Prostate gland (tissue), 2 donors: Measurements from ENCODE around the gene PLEKHA7. TPM values are rescaled to one million over a fixed set of nuclear protein-coding genes. Genes with fewer than 3 reads are reported as not detected.
"Not testable (repeated sequence)": the region's sequence is repeated elsewhere in the genome, so short reads cannot be mapped to it uniquely, and the experiment has no call there.

Source experiments
- DNase-seq: peaks from one replicate; pipeline ENCODE4 v3.0.0-alpha.2; 2019; ENCODE audit warnings: low spot score
- H3K27ac ChIP-seq, 2 donors: fragments of 200-600 bp; sonication (generic); 2 replicates each; pipeline ENCODE4 v1.5.1; 2017 to 2019
- H3K27me3 ChIP-seq: fragments of 200-600 bp; sonication (generic); replicated peaks from 2 replicates; pipeline ENCODE4 v1.5.1; 2019; ENCODE audit not compliant: insufficient read depth
- H3K36me3 ChIP-seq, 2 donors: fragments of 200-600 bp; sonication (generic); 1 replicate in 1 of 2; 2 replicates in 1 of 2; pipeline versions ENCODE4 v1.5.1 to v1.8.1; 2017 to 2019
- H3K4me1 ChIP-seq: fragments of 200-600 bp; sonication (generic); replicated peaks from 2 replicates; pipeline ENCODE4 v1.5.1; 2019
- H3K4me3 ChIP-seq, 2 donors: fragments of 200-600 bp; sonication (generic); 2 replicates each; pipeline ENCODE4 v1.5.1; 2017 to 2019
- H3K9me3 ChIP-seq: fragments of 200-600 bp; sonication (generic); 2 replicates; pipeline ENCODE4 v1.5.1; 2017
- POLR2A ChIP-seq: fragments of 450-650 bp; IDR thresholded peaks from one replicate; pipeline ENCODE4 v1.6.1; 2016; ENCODE audit warnings: antibody characterized with exemption, mild to moderate bottlenecking
- POLR2AphosphoS5 ChIP-seq: sonication (generic); formaldehyde crosslinking; IDR thresholded peaks from one replicate; pipeline ENCODE4 v1.6.1; 2017; ENCODE audit warnings: antibody characterized with exemption
- WGBS: methylation state at CpG from one replicate; pipeline ENCODE4 v1.1.5; 2018; 5-methylcytosine and 5-hydroxymethylcytosine counted together
- intact Hi-C: fragments of 100-400 bp; cut with DNase I; formaldehyde crosslinking; loops from one replicate; pipeline ENCODE4 v1.14.2; 2022
- total RNA-seq, 2 donors: library from RNA; depleted of rRNA; stranded (reverse); fragments of >200 nt; gene quantifications; one replicate each; pipeline ENCODE4 v1.1.0, GENCODE V29; 2016
- TF ChIP-seq, protein P1 (sequence below), 4 experiments: fragments of 200-600 bp in 2 of 4; fragments of 450-650 bp in 2 of 4; sonication (generic) in 2 of 4; IDR thresholded peaks; 1 replicate in 3 of 4; 2 replicates in 1 of 4; pipeline ENCODE4 v1.5.1; 2016 to 2019; ENCODE audit warnings: antibody characterized with exemption in 4 of 4, mild to moderate bottlenecking in 2 of 4, moderate library complexity in 2 of 4

Gene PLEKHA7
- total RNA-seq, 2 donors from 2014 or later = 14.6 to 38.3 TPM

DNA sequence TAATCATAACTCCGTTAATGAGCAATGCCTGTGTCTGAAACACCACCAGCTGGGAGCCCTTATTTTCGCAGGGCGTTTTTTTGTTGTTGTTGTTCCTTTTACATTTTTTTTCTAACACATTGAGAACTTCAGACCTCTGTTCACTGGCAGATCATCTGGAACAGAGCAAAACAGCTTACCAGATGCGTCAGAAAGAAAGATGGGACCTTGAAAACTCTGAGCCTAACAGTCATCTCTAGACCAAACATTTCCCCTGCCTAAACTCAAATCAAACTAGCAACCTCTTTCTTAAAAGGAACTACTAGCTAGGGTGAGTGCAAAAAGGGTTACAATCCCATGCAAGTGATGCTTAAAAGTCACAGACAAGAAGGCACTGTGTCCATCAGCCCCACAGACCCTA is 93.2 kb downstream of the PLEKHA7 start:
- TF ChIP-seq POLR2A = no peak
- no peaks in the 10 kb centered on the region for H3K9me3 ChIP-seq
- H3K27me3 ChIP-seq = no peaks in the 10 kb centered on the region
- no peak for DNase-seq
- H3K27ac ChIP-seq = no peak overlapping the region
- no peaks in the 10 kb centered on the region for H3K36me3 ChIP-seq
- 88% methylated on average over 4 of the region's 4 CpGs for WGBS
- no peak overlapping the region for H3K4me3 ChIP-seq
- intact Hi-C loops = no loop called here
- H3K4me1 ChIP-seq = peaks cover 3% of the 10 kb centered on the region

GRCh38 chr11:16920559-16920958 is 93.7 kb downstream of the PLEKHA7 start:
- no peaks in the 10 kb centered on the region for H3K36me3 ChIP-seq
- TF ChIP-seq POLR2AphosphoS5 (no peak), POLR2A (no peak)
- TF ChIP-seq, protein P1, sequence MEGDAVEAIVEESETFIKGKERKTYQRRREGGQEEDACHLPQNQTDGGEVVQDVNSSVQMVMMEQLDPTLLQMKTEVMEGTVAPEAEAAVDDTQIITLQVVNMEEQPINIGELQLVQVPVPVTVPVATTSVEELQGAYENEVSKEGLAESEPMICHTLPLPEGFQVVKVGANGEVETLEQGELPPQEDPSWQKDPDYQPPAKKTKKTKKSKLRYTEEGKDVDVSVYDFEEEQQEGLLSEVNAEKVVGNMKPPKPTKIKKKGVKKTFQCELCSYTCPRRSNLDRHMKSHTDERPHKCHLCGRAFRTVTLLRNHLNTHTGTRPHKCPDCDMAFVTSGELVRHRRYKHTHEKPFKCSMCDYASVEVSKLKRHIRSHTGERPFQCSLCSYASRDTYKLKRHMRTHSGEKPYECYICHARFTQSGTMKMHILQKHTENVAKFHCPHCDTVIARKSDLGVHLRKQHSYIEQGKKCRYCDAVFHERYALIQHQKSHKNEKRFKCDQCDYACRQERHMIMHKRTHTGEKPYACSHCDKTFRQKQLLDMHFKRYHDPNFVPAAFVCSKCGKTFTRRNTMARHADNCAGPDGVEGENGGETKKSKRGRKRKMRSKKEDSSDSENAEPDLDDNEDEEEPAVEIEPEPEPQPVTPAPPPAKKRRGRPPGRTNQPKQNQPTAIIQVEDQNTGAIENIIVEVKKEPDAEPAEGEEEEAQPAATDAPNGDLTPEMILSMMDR (IDR thresholded peaks at IDR 0.05) = no peak
- no peak overlapping the region for H3K27ac ChIP-seq
- H3K4me3 ChIP-seq = no peak overlapping the region
- peaks cover 3% of the 10 kb centered on the region for H3K4me1 ChIP-seq
- 70% methylated on average over 5 of the region's 5 CpGs for WGBS
- DNase-seq = no peak
- no peaks in the 10 kb centered on the region for H3K9me3 ChIP-seq
- no peaks in the 10 kb centered on the region for H3K27me3 ChIP-seq
- intact Hi-C loops = no loop called here

GRCh38 chr11:16918543-16919182 is 95.6 kb downstream of the PLEKHA7 start:
- peak; percentile 69 for DNase-seq
- H3K4me1 ChIP-seq, H3K9me3 ChIP-seq, intact Hi-C loops, H3K4me3 ChIP-seq, H3K27me3 ChIP-seq, H3K36me3 ChIP-seq: not testable (repeated sequence)
- TF ChIP-seq POLR2AphosphoS5 = peak; percentile 85
- 55% methylated on average over 6 of the region's 6 CpGs for WGBS
- peak overlapping the region; percentile 13 to 41 for H3K27ac ChIP-seq

DNA sequence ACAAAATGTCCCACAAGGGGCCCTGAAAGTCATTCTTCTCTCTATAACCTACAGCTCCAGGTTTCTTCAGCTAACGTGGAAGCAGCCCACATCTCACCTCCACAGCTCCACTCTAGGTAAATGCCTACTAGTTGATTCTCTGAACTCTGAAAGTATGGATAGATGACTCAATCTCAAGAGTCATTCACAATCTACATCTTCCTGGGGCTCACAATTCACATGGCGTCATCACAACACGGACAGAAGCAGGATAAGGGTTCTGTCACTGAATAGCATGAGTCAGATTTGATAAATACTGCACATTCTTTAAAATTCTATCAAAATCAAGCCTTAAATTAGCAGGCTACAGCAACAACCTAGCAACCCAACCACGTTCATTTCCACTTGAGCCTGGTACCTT is 96.3 kb downstream of the PLEKHA7 start:
- WGBS = 85% methylated on average over 4 of the region's 4 CpGs
- intact Hi-C loops = no loop called here
- Histone ChIP-seq H3K9me3 (no peaks in the 10 kb centered on the region), H3K27me3 (no peaks in the 10 kb centered on the region), H3K4me3 (no peak overlapping the region), H3K36me3 (no peaks in the 10 kb centered on the region), H3K27ac (peak overlapping the region in 1 of 2 donors; percentile 29), H3K4me1 (peaks cover 3% of the 10 kb centered on the region)
- TF ChIP-seq, protein P1 (IDR thresholded peaks at IDR 0.05) = no peak
- TF ChIP-seq POLR2AphosphoS5 (no peak), POLR2A (no peak)
- no peak for DNase-seq

DNA sequence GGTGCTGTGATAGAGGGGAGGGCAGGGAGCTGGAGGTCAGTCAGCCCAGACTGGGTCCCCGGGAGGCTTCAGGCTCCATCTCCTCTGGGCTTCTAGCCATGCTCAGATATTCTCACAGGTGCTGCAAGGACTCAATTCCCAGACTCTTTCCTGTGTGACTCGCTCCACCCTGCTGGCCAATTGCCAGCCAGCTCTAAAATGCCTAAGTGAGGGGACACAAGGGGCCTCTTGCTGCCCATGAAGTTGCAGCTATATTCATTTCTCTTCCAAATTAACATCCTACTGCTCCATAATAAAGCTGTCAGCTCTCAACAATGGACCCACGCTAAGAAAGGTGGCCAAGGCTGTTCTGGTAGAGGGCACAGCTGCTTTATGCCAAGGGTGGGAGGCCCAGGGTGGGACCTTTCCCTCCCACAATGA is 101.5 kb downstream of the PLEKHA7 start:
- 46% methylated on average over 3 of the region's 3 CpGs for WGBS
- intact Hi-C loops = no loop called here
- no peak overlapping the region for H3K27ac ChIP-seq
- no peak for TF ChIP-seq POLR2AphosphoS5
- TF ChIP-seq, protein P1 (IDR thresholded peaks at IDR 0.05) = no peak
- H3K36me3 ChIP-seq = no peaks in the 10 kb centered on the region
- H3K9me3 ChIP-seq = no peaks in the 10 kb centered on the region
- no peaks in the 10 kb centered on the region for H3K4me1 ChIP-seq
- no peaks in the 10 kb centered on the region for H3K27me3 ChIP-seq
- DNase-seq = no peak
- no peak overlapping the region for H3K4me3 ChIP-seq

GRCh38 chr11:16911658-16912057 is 102.6 kb downstream of the PLEKHA7 start:
- no peaks in the 10 kb centered on the region for H3K4me1 ChIP-seq
- 93% methylated on average over 4 of the region's 4 CpGs for WGBS
- intact Hi-C loops = no loop called here
- TF ChIP-seq POLR2AphosphoS5 (no peak), POLR2A (no peak)
- TF ChIP-seq, protein P1 (IDR thresholded peaks at IDR 0.05) = no peak
- H3K36me3 ChIP-seq = no peaks in the 10 kb centered on the region
- no peak for DNase-seq
- H3K27ac ChIP-seq = no peak overlapping the region
- H3K4me3 ChIP-seq = no peak overlapping the region
- H3K27me3 ChIP-seq = no peaks in the 10 kb centered on the region
- no peaks in the 10 kb centered on the region for H3K9me3 ChIP-seq
